GM21526 (cell line): ENCODE results near the gene OR2T34.
"Not testable (repeated sequence)": the region's sequence is repeated elsewhere in the genome, so short reads cannot be mapped to it uniquely, and the experiment has no call there.

Source experiments
- ATAC-seq: cut with Tn5 transposase; IDR thresholded peaks from one replicate; pipeline ENCODE4 v1.9.1; 2021; ENCODE audit warnings: moderate library complexity; ENCODE audit not compliant: unreplicated experiment, low FRiP score

OR2T34 gene

GRCh38 chr1:248574657-248575056 lies at the start of gene OR2T34:
OR2T34 (minus strand) TSS chr1:248574757; CDS start chr1:248574757, 0 bp downstream.
- not testable (repeated sequence) for ATAC-seq

GRCh38 chr1:248622570-248623001 lies 48.0 kb upstream of the OR2T34 start:
- ATAC-seq = peak; percentile 97

GRCh38 chr1:248621770-248622169 lies 47.2 kb upstream of the OR2T34 start:
- ATAC-seq = no peak

- ATAC-seq = peak; percentile 44
Observed at GRCh38 chr1:248618878-248619277, 44.3 kb upstream of the OR2T34 start.

GRCh38 chr1:248618119-248618518 lies 43.6 kb upstream of the OR2T34 start:
- ATAC-seq = no peak

GRCh38 chr1:248613742-248614141 lies 39.2 kb upstream of the OR2T34 start:
- peak; percentile 61 for ATAC-seq

GRCh38 chr1:248611883-248612414 lies 37.4 kb upstream of the OR2T34 start:
- no peak for ATAC-seq

- ATAC-seq = no peak
Observed at GRCh38 chr1:248610301-248610700, 35.7 kb upstream of the OR2T34 start.

GRCh38 chr1:248599396-248599795 lies 24.8 kb upstream of the OR2T34 start:
- ATAC-seq = no peak

- no peak for ATAC-seq
Observed at GRCh38 chr1:248597589-248597988, 23.0 kb upstream of the OR2T34 start, which contains the start of gene OR2T10. OR2T10 (minus strand) TSS chr1:248597700; CDS start chr1:248593768, 3,932 bp downstream.

- peak; percentile 61 for ATAC-seq
Observed at GRCh38 chr1:248596615-248597014, 22.1 kb upstream of the OR2T34 start.

GRCh38 chr1:248593226-248593625 lies 18.7 kb upstream of the OR2T34 start:
- no peak for ATAC-seq

- no peak for ATAC-seq
Observed at GRCh38 chr1:248592655-248593054, 18.1 kb upstream of the OR2T34 start.

- ATAC-seq = no peak
Observed at GRCh38 chr1:248590055-248590454, 15.5 kb upstream of the OR2T34 start.

- peak; percentile 53 for ATAC-seq
Observed at GRCh38 chr1:248589334-248589733, 14.8 kb upstream of the OR2T34 start.

GRCh38 chr1:248585266-248585665 lies 10.7 kb upstream of the OR2T34 start:
- no peak for ATAC-seq

GRCh38 chr1:248576260-248576980 lies 1.9 kb upstream of the OR2T34 start:
- no peak for ATAC-seq

GRCh38 chr1:248573856-248574255 lies 701 bp downstream of the OR2T34 start:
- not testable (repeated sequence) for ATAC-seq

- ATAC-seq = not testable (repeated sequence)
Observed at GRCh38 chr1:248572049-248572448, 2.5 kb downstream of the OR2T34 start.

GRCh38 chr1:248570811-248571210 lies 3.7 kb downstream of the OR2T34 start:
- not testable (repeated sequence) for ATAC-seq

GRCh38 chr1:248569049-248569448 lies 5.5 kb downstream of the OR2T34 start:
- ATAC-seq = not testable (repeated sequence)
